HUES48 (cell line): ENCODE data around the gene UACA.

ENCODE experiments used
- H3K27ac ChIP-seq: one replicate; pipeline ENCODE4 v1.7.0; 2013; ENCODE audit warnings: low read depth, low read length, inconsistent platforms
- H3K27me3 ChIP-seq: 2 replicates; pipeline ENCODE4 v1.6.1; 2013; ENCODE audit warnings: mild to moderate bottlenecking, low read length; ENCODE audit not compliant: control insufficient read depth, insufficient read depth
- H3K36me3 ChIP-seq: 2 replicates; pipeline ENCODE4 v1.6.1; 2013; ENCODE audit warnings: low read length; ENCODE audit not compliant: control insufficient read depth, insufficient read depth
- H3K4me1 ChIP-seq: 2 replicates; pipeline ENCODE4 v1.6.1; 2013; ENCODE audit warnings: mild to moderate bottlenecking, low read length; ENCODE audit not compliant: control insufficient read depth, insufficient read depth
- H3K4me3 ChIP-seq: 2 replicates; pipeline ENCODE4 v1.5.1; 2013; ENCODE audit warnings: mild to moderate bottlenecking, low read depth, low read length
- H3K9ac ChIP-seq: 2 replicates; pipeline ENCODE4 v1.6.1; 2013; ENCODE audit warnings: mild to moderate bottlenecking, low read depth, low read length, moderate library complexity
- H3K9me3 ChIP-seq: 2 replicates; pipeline ENCODE4 v1.6.1; 2013; ENCODE audit warnings: low read length; ENCODE audit not compliant: control insufficient read depth, insufficient read depth

Gene UACA

GRCh38 chr15:70765504-70766281 is 2.3 kb upstream of the UACA start:
- Histone ChIP-seq H3K4me1 (peaks cover 19% of the 10 kb centered on the region; the same call in 1 of the 2 replicates), H3K27me3 (peaks cover 3% of the 10 kb centered on the region; the same call in 1 of the 2 replicates), H3K36me3 (no peaks in the 10 kb centered on the region), H3K27ac (no peak overlapping the region), H3K4me3 (no peak overlapping the region), H3K9me3 (no peaks in the 10 kb centered on the region), H3K9ac (no peak overlapping the region)

- peaks cover 19% of the 10 kb centered on the region for H3K4me1 ChIP-seq
- peak overlapping the region; percentile 55 for H3K9ac ChIP-seq
- peak overlapping the region; percentile 87 for H3K27ac ChIP-seq
- H3K27me3 ChIP-seq: peaks cover 3% of the 10 kb centered on the region; the same call in 1 of the 2 replicates
- no peaks in the 10 kb centered on the region for H3K9me3 ChIP-seq
- H3K36me3 ChIP-seq: no peaks in the 10 kb centered on the region
- H3K4me3 ChIP-seq: peak overlapping the region; percentile 90
Measured at GRCh38 chr15:70763950-70764730, 782 bp upstream of the UACA start.

- peak overlapping the region; percentile 90 for H3K4me3 ChIP-seq
- H3K27ac ChIP-seq: peak overlapping the region; percentile 91
- no peaks in the 10 kb centered on the region for H3K9me3 ChIP-seq
- peak overlapping the region; percentile 50 for H3K9ac ChIP-seq
- H3K36me3 ChIP-seq: no peaks in the 10 kb centered on the region
- peaks cover 33% of the 10 kb centered on the region for H3K4me1 ChIP-seq
- H3K27me3 ChIP-seq: peaks cover 3% of the 10 kb centered on the region; the same call in 1 of the 2 replicates
Measured at GRCh38 chr15:70762469-70763119, 764 bp downstream of the UACA start.

- H3K27me3 ChIP-seq: peaks cover 3% of the 10 kb centered on the region; the same call in 1 of the 2 replicates
- peaks cover 37% of the 10 kb centered on the region for H3K4me1 ChIP-seq
- H3K36me3 ChIP-seq: no peaks in the 10 kb centered on the region
- H3K9me3 ChIP-seq: no peaks in the 10 kb centered on the region
- H3K4me3 ChIP-seq: peak overlapping the region; percentile 90
- H3K9ac ChIP-seq: no peak overlapping the region
- H3K27ac ChIP-seq: no peak overlapping the region
Measured at GRCh38 chr15:70761931-70762468, 1.4 kb downstream of the UACA start.

- peaks cover 3% of the 10 kb centered on the region; the same call in 1 of the 2 replicates for H3K27me3 ChIP-seq
- no peak overlapping the region for H3K4me3 ChIP-seq
- H3K36me3 ChIP-seq: no peaks in the 10 kb centered on the region
- H3K9ac ChIP-seq: no peak overlapping the region
- H3K4me1 ChIP-seq: peaks cover 37% of the 10 kb centered on the region
- H3K27ac ChIP-seq: no peak overlapping the region
- no peaks in the 10 kb centered on the region for H3K9me3 ChIP-seq
Measured at GRCh38 chr15:70761046-70761445, 2.3 kb downstream of the UACA start.

- Histone ChIP-seq H3K36me3 (no peaks in the 10 kb centered on the region), H3K4me3 (no peak overlapping the region), H3K27ac (peak overlapping the region; percentile 46), H3K4me1 (peaks cover 26% of the 10 kb centered on the region), H3K27me3 (peaks cover 3% of the 10 kb centered on the region; the same call in 1 of the 2 replicates), H3K9ac (no peak overlapping the region), H3K9me3 (no peaks in the 10 kb centered on the region)
Measured at GRCh38 chr15:70758790-70759462, 4.4 kb downstream of the UACA start.

- no peaks in the 10 kb centered on the region for H3K9me3 ChIP-seq
- H3K27ac ChIP-seq: no peak overlapping the region
- no peaks in the 10 kb centered on the region for H3K36me3 ChIP-seq
- no peak overlapping the region for H3K9ac ChIP-seq
- peaks cover 3% of the 10 kb centered on the region; the same call in 1 of the 2 replicates for H3K27me3 ChIP-seq
- H3K4me1 ChIP-seq: peaks cover 26% of the 10 kb centered on the region
- H3K4me3 ChIP-seq: no peak overlapping the region
Measured at GRCh38 chr15:70757627-70758026, 5.7 kb downstream of the UACA start.

- H3K4me1 ChIP-seq: peaks cover 18% of the 10 kb centered on the region
- H3K4me3 ChIP-seq: no peak overlapping the region
- no peaks in the 10 kb centered on the region for H3K27me3 ChIP-seq
- no peaks in the 10 kb centered on the region for H3K9me3 ChIP-seq
- H3K27ac ChIP-seq: no peak overlapping the region
- H3K9ac ChIP-seq: no peak overlapping the region
- no peaks in the 10 kb centered on the region for H3K36me3 ChIP-seq
Measured at GRCh38 chr15:70754862-70755261, 8.5 kb downstream of the UACA start.

GRCh38 chr15:70753101-70753829 is 10.1 kb downstream of the UACA start:
- Histone ChIP-seq H3K9me3 (no peaks in the 10 kb centered on the region), H3K27ac (no peak overlapping the region), H3K9ac (no peak overlapping the region), H3K27me3 (no peaks in the 10 kb centered on the region), H3K4me1 (peaks cover 10% of the 10 kb centered on the region), H3K4me3 (no peak overlapping the region), H3K36me3 (no peaks in the 10 kb centered on the region)

GRCh38 chr15:70752193-70752635 is 11.1 kb downstream of the UACA start:
- no peaks in the 10 kb centered on the region for H3K36me3 ChIP-seq
- H3K4me1 ChIP-seq: no peaks in the 10 kb centered on the region
- H3K27me3 ChIP-seq: no peaks in the 10 kb centered on the region
- H3K9ac ChIP-seq: no peak overlapping the region
- no peaks in the 10 kb centered on the region for H3K9me3 ChIP-seq
- no peak overlapping the region for H3K27ac ChIP-seq
- no peak overlapping the region for H3K4me3 ChIP-seq
